ENCODE measurements around the gene ARMC5.
A peak's percentile ranks its signal among the peaks of the same experiment; 100 is the strongest.

- TF ChIP-seq CTCF (IDR thresholded peaks at IDR 0.05) (no peak), ESRRA (IDR thresholded peaks at IDR 0.05; ENCODE audit: borderline replicate concordance, low read length) (no peak), RFX5 (IDR thresholded peaks at IDR 0.05) (no peak), BHLHE40 (IDR thresholded peaks at IDR 0.05; ENCODE audit: low read depth, low read length) (no peak), MAZ (IDR thresholded peaks at IDR 0.05; ENCODE audit: borderline replicate concordance, low read depth, low read length) (no peak), CEBPB (IDR thresholded peaks at IDR 0.05) (no peak), SREBF2 (IDR thresholded peaks at IDR 0.05) (no peak), EP300 (IDR thresholded peaks at IDR 0.05) (no peak), POLR2A (IDR thresholded peaks at IDR 0.05; ENCODE audit: low read length) (peak; percentile 71)
These were observed 48.8 kb downstream of the ARMC5 start, which contains the start of gene RUSF1 for GRCh38 chr16:31507929-31508705.

Data from A549 (cell line).